HL-60 (cell line): ENCODE measurements around the gene CD40.

ENCODE experiments used
- POLR2AphosphoS5 ChIP-seq: IDR thresholded peaks from 2 replicates; pipeline ENCODE4 v1.6.1; 2012; ENCODE audit warnings: low read depth
- SPI1 ChIP-seq: IDR thresholded peaks from 2 replicates; pipeline ENCODE4 v1.6.1; 2012; ENCODE audit warnings: low read depth, mild to moderate bottlenecking, borderline replicate concordance
- TF ChIP-seq, protein P1 (sequence below): IDR thresholded peaks from 2 replicates; pipeline ENCODE4 v1.6.1; 2012; ENCODE audit warnings: low read depth; ENCODE audit not compliant: insufficient replicate concordance
- TF ChIP-seq, protein P2 (sequence below): IDR thresholded peaks from one replicate; pipeline ENCODE4 v1.5.1; 2011; ENCODE audit warnings: low read length, control low read depth, inconsistent platforms; ENCODE audit not compliant: insufficient read depth

DNA sequence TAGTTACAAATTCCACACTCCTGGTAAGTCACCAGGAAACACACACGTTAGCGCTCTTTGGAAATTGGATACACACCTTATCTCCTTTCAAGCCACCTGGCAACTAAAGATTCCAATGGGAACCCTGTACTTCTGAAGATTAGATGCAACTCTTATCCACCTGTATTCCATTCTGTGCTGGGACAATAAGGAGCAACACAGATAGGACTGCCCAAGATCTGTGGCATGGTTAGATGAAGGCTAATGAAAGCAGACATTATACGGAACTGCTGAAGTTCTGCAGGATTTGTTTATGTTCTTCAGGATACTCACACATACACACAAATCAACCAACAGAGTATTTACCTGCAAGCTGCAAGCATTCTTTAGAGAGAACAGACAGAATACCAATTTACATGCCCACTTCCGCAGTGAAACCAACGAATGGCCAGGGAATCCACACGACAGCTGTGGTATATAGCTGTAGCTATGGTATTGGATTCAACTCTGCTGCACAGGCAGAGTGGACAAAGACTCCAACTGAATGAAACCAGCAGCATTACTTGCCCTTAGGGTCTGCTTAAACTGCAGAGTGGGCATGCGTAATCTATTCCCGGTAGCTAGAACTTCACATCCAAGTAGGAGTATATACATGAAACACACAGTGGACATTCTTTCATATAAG is 40.3 kb upstream of the CD40 start:
- TF ChIP-seq, protein P1, sequence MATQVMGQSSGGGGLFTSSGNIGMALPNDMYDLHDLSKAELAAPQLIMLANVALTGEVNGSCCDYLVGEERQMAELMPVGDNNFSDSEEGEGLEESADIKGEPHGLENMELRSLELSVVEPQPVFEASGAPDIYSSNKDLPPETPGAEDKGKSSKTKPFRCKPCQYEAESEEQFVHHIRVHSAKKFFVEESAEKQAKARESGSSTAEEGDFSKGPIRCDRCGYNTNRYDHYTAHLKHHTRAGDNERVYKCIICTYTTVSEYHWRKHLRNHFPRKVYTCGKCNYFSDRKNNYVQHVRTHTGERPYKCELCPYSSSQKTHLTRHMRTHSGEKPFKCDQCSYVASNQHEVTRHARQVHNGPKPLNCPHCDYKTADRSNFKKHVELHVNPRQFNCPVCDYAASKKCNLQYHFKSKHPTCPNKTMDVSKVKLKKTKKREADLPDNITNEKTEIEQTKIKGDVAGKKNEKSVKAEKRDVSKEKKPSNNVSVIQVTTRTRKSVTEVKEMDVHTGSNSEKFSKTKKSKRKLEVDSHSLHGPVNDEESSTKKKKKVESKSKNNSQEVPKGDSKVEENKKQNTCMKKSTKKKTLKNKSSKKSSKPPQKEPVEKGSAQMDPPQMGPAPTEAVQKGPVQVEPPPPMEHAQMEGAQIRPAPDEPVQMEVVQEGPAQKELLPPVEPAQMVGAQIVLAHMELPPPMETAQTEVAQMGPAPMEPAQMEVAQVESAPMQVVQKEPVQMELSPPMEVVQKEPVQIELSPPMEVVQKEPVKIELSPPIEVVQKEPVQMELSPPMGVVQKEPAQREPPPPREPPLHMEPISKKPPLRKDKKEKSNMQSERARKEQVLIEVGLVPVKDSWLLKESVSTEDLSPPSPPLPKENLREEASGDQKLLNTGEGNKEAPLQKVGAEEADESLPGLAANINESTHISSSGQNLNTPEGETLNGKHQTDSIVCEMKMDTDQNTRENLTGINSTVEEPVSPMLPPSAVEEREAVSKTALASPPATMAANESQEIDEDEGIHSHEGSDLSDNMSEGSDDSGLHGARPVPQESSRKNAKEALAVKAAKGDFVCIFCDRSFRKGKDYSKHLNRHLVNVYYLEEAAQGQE, result no peak
- TF ChIP-seq, protein P2, sequence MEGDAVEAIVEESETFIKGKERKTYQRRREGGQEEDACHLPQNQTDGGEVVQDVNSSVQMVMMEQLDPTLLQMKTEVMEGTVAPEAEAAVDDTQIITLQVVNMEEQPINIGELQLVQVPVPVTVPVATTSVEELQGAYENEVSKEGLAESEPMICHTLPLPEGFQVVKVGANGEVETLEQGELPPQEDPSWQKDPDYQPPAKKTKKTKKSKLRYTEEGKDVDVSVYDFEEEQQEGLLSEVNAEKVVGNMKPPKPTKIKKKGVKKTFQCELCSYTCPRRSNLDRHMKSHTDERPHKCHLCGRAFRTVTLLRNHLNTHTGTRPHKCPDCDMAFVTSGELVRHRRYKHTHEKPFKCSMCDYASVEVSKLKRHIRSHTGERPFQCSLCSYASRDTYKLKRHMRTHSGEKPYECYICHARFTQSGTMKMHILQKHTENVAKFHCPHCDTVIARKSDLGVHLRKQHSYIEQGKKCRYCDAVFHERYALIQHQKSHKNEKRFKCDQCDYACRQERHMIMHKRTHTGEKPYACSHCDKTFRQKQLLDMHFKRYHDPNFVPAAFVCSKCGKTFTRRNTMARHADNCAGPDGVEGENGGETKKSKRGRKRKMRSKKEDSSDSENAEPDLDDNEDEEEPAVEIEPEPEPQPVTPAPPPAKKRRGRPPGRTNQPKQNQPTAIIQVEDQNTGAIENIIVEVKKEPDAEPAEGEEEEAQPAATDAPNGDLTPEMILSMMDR, result no peak
- TF ChIP-seq POLR2AphosphoS5 (no peak), SPI1 (no peak)
